Upper lobe of left lung (tissue), 6 donors: ENCODE data around the gene OR52A1. TPM values are rescaled to one million over a fixed set of nuclear protein-coding genes. Genes with fewer than 3 reads are reported as not detected.
A peak's percentile ranks its signal among the peaks of the same experiment; 100 is the strongest.

ENCODE experiments used
- ATAC-seq, 2 donors: fragments of 200-7000 bp; cut with Tn5 transposase; one replicate each; pipeline ENCODE4 v1.9.1; 2022; ENCODE audit warnings: mild to moderate bottlenecking in 2 of 2, moderate library complexity in 2 of 2; ENCODE audit not compliant: low FRiP score in 2 of 2
- DNase-seq, 2 donors: peaks; one replicate each; pipeline ENCODE4 v3.0.0-alpha.2; 2019 to 2020
- H3K27ac ChIP-seq, 4 donors: fragments of 200-600 bp; sonication (generic); one replicate each; pipeline ENCODE4 v1.5.1; 2016 to 2019
- H3K27me3 ChIP-seq, 4 donors: fragments of 200-600 bp; sonication (generic); one replicate each; pipeline ENCODE4 v1.5.1; 2017 to 2019
- H3K36me3 ChIP-seq, 4 donors: fragments of 200-600 bp; sonication (generic); one replicate each; pipeline ENCODE4 v1.5.1; 2016 to 2019
- H3K4me1 ChIP-seq, 4 donors: fragments of 200-600 bp; sonication (generic); one replicate each; pipeline ENCODE4 v1.5.1; 2018 to 2019
- H3K4me3 ChIP-seq, 4 donors: fragments of 200-600 bp; sonication (generic); one replicate each; pipeline ENCODE4 v1.5.1; 2017 to 2019; ENCODE audit warnings: mild to moderate bottlenecking in 2 of 4, moderate library complexity in 1 of 4
- H3K9me3 ChIP-seq, 4 donors: fragments of 200-600 bp; sonication (generic); one replicate each; pipeline ENCODE4 v1.5.1; 2018 to 2019
- EP300 ChIP-seq, 4 donors: sonication (generic); formaldehyde crosslinking; IDR thresholded peaks; one replicate each; pipeline ENCODE4 v1.5.1; 2017; ENCODE audit warnings: antibody characterized with exemption in 4 of 4, control low read depth in 2 of 4
- POLR2A ChIP-seq, 4 donors: fragments of 450-650 bp; IDR thresholded peaks; one replicate each; pipeline ENCODE4 v1.5.1; 2016 to 2017; ENCODE audit warnings: antibody characterized with exemption in 4 of 4, mild to moderate bottlenecking in 2 of 4
- POLR2AphosphoS5 ChIP-seq, 2 donors: sonication (generic); formaldehyde crosslinking; IDR thresholded peaks; one replicate each; pipeline ENCODE4 v1.5.1; 2017; ENCODE audit warnings: antibody characterized with exemption in 2 of 2
- WGBS, 2 donors: methylation state at CpG; one replicate each; pipeline ENCODE4 v1.1.5; 2017 to 2018; 5-methylcytosine and 5-hydroxymethylcytosine counted together
- total RNA-seq, 6 donors: library from RNA; depleted of rRNA in 4 of 6; stranded (reverse); fragments of >200 nt in 4 of 6; gene quantifications; one replicate each; pipeline versions ENCODE4 v1.1.0 to v1.2.1, GENCODE V29; 2016 to 2021
- TF ChIP-seq, protein P1 (sequence below), 6 experiments: fragments of 450-650 bp in 4 of 6; fragments of 200-600 bp in 2 of 6; sonication (generic) in 2 of 6; IDR thresholded peaks; one replicate each; pipeline ENCODE4 v1.5.1; 2016 to 2019; ENCODE audit warnings: antibody characterized with exemption in 6 of 6
- donor health status: DM: no; HTN: no; CAD: no; lungs with moderate emphysema.
- donor health status: DM: no; HTN: yes; CAD: no; lungs with severe emphysema.

OR52A1 gene
- not detected for total RNA-seq

DNA sequence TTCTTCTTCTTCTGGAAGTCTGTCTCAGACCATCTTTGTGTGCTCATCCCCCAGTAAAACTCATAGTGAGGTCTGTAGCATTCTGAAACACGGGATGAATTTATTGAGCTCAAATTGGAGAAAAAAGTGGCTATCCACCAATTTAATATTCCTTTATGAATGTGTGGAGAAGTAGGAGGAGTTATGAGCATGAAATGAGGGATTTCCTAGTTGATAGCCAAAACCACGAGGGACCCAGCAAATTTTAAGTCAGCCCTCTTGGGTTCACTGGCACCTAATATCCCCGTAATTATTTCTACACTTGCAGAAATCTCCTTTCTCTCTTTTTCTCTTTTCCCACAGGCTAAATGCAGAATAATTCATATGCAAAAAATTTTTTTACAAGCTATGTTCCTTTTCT is at the start of gene OR52A1:
TSS of gene OR52A1 (minus strand) at position 101 of the 400 bp plus-strand sequence. CDS start 2,388 bp downstream, outside the sequence.
- no peak within 1 kb of the TSS for H3K4me3 ChIP-seq
- TF ChIP-seq POLR2AphosphoS5 (IDR thresholded peaks at IDR 0.05) (no peak), POLR2A (IDR thresholded peaks at IDR 0.05) (no peak), EP300 (IDR thresholded peaks at IDR 0.05) (no peak)
- TF ChIP-seq, protein P1, sequence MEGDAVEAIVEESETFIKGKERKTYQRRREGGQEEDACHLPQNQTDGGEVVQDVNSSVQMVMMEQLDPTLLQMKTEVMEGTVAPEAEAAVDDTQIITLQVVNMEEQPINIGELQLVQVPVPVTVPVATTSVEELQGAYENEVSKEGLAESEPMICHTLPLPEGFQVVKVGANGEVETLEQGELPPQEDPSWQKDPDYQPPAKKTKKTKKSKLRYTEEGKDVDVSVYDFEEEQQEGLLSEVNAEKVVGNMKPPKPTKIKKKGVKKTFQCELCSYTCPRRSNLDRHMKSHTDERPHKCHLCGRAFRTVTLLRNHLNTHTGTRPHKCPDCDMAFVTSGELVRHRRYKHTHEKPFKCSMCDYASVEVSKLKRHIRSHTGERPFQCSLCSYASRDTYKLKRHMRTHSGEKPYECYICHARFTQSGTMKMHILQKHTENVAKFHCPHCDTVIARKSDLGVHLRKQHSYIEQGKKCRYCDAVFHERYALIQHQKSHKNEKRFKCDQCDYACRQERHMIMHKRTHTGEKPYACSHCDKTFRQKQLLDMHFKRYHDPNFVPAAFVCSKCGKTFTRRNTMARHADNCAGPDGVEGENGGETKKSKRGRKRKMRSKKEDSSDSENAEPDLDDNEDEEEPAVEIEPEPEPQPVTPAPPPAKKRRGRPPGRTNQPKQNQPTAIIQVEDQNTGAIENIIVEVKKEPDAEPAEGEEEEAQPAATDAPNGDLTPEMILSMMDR (IDR thresholded peaks at IDR 0.05), result no peak
- no peaks in the 10 kb centered on the region for H3K27me3 ChIP-seq
- no peaks in the 10 kb centered on the region for H3K36me3 ChIP-seq
- H3K9me3 ChIP-seq, result no peaks in the 10 kb centered on the region
- H3K27ac ChIP-seq, result no peak within 1 kb of the TSS
- H3K4me1 ChIP-seq, result no peaks in the 10 kb centered on the region
- ATAC-seq (no peak), DNase-seq (no peak)
- 72 to 73% methylated on average over 3 of the region's 3 CpGs for WGBS, 2 donors

DNA sequence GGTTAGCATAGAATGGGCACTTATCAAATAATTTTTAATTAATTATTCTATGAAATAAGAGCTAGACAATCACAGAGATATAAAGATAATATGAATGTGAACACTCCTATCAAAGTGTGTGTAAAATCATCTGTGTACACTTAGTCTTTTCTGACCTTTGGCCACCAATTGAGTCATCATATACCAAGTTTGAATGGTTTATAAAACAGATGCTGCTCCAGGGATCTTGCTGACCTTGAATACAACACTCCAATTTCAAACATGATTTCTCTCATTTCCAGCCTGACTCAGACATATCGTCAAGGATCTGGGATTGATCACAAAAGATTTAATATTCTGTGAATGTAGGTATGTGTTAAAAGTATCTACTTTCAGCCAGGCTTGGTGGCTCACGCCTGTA is 48.8 kb upstream of the OR52A1 start:
- DNase-seq (no peak), ATAC-seq (no peak)
- no peak for TF ChIP-seq EP300 (IDR thresholded peaks at IDR 0.05)
- TF ChIP-seq, protein P1 (IDR thresholded peaks at IDR 0.05), result no peak
- H3K27ac ChIP-seq, result no peak overlapping the region
- H3K4me3 ChIP-seq, result no peak overlapping the region
- H3K36me3 ChIP-seq, result no peaks in the 10 kb centered on the region
- WGBS, 2 donors, result 82 to 85% methylated on average over 2 of the region's 2 CpGs
- no peaks in the 10 kb centered on the region for H3K27me3 ChIP-seq
- no peaks in the 10 kb centered on the region for H3K9me3 ChIP-seq
- H3K4me1 ChIP-seq, result no peaks in the 10 kb centered on the region

DNA sequence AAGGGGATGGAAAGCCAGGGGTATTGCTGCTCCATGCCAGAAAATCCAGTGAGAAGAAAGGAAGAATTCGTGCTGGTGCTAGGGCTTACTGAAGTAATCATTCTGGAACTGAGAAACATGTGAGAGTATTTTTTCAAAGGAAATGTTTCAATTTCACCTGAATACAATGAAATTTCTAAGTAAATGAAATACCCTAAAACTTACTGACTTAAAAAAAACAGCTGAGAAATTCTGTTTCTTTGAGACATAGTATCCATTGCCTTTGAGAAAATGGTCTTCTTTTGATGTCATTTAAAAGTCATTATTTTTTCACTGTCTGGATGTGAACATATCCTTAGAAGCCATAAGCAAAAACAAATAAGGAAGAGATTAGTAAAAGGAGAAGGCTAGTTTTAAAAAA is 46.0 kb upstream of the OR52A1 start, which contains the start of gene OR51V1:
TSS of gene OR51V1 (minus strand) at position 101 of the 400 bp plus-strand sequence. CDS start at position 101, 0 bp downstream.
- H3K9me3 ChIP-seq, result no peaks in the 10 kb centered on the region
- H3K36me3 ChIP-seq, result no peaks in the 10 kb centered on the region
- no peaks in the 10 kb centered on the region for H3K4me1 ChIP-seq
- no peak for ATAC-seq
- H3K4me3 ChIP-seq, result no peak within 1 kb of the TSS
- WGBS, 2 donors, result 65 to 70% methylated on average over 1 of the region's 1 CpG
- DNase-seq, result no peak
- no peak for TF ChIP-seq POLR2AphosphoS5 (IDR thresholded peaks at IDR 0.05)
- TF ChIP-seq POLR2A (IDR thresholded peaks at IDR 0.05), result no peak
- TF ChIP-seq EP300 (IDR thresholded peaks at IDR 0.05), result no peak
- TF ChIP-seq, protein P1 (IDR thresholded peaks at IDR 0.05), result no peak
- no peak within 1 kb of the TSS for H3K27ac ChIP-seq
- H3K27me3 ChIP-seq, result no peaks in the 10 kb centered on the region

DNA sequence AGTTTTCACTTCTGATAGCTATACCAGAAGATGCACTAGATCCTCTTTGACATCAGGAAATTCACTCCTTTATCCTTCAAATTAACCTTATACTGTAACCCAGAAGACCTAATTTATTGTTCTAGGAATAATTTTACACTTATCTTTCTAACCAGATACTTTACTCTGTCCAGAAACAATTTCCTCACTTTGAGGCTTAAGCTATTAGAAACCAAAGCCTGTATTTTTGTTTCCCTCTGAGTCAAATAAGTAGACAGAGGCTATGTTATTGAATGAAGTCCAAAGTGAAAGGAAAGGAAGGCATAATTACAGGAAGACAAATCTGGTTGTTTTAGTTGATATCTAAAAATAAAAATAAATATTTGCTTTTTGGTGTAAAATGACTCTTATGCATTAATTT is 43.7 kb upstream of the OR52A1 start:
- Histone ChIP-seq H3K4me1 (no peaks in the 10 kb centered on the region), H3K27ac (no peak overlapping the region), H3K27me3 (no peaks in the 10 kb centered on the region), H3K36me3 (no peaks in the 10 kb centered on the region), H3K9me3 (no peaks in the 10 kb centered on the region), H3K4me3 (no peak overlapping the region)
- ATAC-seq (no peak), DNase-seq (no peak)
- no peak for TF ChIP-seq POLR2A (IDR thresholded peaks at IDR 0.05)
- TF ChIP-seq, protein P1 (IDR thresholded peaks at IDR 0.05), result no peak

DNA sequence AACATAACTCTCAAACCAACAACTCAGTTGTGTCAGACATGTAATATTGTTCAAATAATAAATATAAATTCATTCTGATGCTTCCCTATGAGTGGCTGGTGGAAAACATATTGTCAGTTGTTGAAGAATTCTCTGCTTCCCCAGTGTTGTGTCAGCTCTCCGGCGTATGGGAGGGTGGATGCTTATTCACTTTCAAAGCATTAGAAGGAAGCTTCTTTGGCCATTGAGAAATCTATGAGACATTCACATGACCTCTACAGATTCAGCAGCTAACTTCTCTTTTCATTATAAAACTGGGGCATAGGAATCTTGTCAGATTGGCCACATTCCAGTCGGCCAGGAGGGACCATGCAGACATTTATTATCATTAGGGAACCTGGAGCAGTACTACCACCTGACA is 43.0 kb upstream of the OR52A1 start:
- DNase-seq (no peak), ATAC-seq (peak in 1 of 2 donors; percentile 51)
- no peak for TF ChIP-seq POLR2A (IDR thresholded peaks at IDR 0.05)
- no peak for TF ChIP-seq POLR2AphosphoS5 (IDR thresholded peaks at IDR 0.05)
- TF ChIP-seq EP300 (IDR thresholded peaks at IDR 0.05), result no peak
- TF ChIP-seq, protein P1 (IDR thresholded peaks at IDR 0.05), result no peak
- Histone ChIP-seq H3K27ac (no peak overlapping the region), H3K4me1 (no peaks in the 10 kb centered on the region), H3K4me3 (no peak overlapping the region), H3K27me3 (no peaks in the 10 kb centered on the region), H3K36me3 (no peaks in the 10 kb centered on the region), H3K9me3 (no peaks in the 10 kb centered on the region)
- 59 to 74% methylated on average over 3 of the region's 3 CpGs for WGBS, 2 donors
